Right kidney (tissue), 1 donor: ENCODE measurements around the gene CIPC.
A peak's percentile ranks its signal among the peaks of the same experiment; 100 is the strongest.

ENCODE experiments used
- DNase-seq: peaks from one replicate; pipeline ENCODE4 v3.0.0-alpha.2; 2016

The CIPC gene

DNA sequence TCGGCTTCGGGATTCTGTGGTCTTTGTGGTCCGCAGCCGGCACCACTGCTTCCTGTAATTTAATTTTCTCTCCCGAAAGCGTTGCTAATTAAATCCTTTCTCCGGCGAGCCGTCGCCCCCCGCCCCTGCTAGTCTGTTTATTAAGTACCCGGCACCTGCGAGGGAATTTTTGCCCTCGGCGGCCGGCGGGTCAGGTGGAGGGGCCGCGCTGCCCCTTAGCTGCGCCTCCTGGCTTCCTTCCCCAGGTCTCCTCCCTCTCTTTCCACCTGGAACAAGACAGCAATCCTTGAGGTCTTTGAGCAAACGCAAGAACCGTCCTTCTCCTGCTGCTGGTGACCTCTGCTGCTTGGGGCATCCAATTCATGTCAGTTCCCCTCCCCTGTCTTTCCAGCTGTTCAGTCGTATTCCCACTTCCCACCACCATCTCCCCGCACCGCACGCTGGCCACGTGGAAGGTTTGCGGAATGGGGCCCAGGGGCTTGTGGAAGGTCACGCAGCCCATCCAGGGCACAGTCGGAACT is 27.3 kb downstream of the CIPC start:
- DNase-seq, result peak; percentile 52

DNA sequence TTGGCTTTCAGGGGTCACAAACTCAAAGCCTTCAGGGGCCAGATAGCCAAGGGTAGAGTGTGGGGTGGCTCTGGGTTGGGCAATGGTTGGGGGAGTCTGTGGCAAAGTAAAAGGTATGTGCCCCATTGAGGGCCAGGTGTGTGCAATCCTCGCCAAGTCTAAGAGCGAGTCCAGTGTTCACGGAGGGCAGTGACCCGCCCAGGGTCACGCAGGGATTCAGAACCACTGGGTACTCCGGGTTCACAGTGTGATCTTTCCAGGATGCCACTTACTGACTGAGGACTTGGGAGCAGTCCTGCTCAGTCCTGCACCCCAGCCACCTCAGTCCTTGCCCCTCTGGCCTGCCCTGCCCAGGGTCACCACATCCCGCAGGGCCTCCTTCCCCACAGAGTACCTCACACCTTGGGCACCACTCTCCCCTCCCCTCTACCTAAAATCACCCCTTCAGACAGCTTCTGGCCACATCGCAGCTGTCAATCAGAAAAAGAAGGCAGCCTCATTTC is 27.8 kb downstream of the CIPC start:
- DNase-seq, result no peak

DNA sequence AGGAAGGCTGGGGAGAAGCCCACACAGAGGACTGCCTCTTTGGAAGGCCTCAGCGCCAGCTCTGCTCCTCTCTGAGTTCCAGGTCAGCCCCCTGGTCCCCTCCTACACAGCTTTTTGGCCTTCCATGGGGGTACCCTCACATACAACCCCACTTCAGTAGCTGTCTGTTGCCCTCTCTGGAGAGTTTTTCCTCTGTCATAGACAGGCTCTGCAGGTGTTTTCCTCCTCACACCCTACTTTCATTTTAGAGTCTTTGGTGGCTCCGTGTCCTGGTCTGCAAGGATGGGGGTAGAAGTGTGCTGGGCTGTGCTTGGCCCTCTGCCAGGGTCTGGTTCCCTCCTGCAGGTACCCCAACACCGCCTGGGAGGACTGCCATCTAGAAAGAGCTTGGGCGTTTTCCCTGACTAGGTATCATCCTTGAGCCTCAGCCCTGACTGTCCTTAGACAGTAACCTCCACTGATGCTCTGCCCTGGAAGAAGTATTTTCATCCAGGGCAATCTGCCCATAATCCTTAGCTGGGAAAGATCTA is 28.5 kb downstream of the CIPC start:
- DNase-seq, result no peak

DNA sequence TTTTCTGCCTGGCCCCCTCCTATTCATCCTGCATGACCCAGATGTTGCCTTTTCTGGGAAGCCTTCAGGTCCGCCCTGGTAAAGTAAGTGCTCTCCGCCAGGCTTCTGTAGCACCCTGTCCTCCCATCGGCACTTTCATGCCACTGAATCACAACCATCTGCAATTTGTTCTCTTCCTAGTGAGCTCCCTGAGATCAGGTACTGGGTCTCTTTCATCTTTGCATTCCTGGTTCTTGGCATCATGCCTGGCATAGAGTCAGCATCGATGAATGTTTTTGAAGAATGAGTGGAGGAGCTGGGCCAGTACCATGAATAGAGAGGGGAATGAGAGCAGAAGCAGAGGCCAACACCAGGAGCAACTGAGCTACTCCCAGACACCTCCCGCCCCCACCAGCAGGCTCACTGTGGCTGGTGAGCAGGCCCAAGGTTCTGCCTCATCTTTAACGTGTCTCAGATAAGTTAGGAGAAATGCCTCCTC is 30.4 kb downstream of the CIPC start:
- no peak for DNase-seq

DNA sequence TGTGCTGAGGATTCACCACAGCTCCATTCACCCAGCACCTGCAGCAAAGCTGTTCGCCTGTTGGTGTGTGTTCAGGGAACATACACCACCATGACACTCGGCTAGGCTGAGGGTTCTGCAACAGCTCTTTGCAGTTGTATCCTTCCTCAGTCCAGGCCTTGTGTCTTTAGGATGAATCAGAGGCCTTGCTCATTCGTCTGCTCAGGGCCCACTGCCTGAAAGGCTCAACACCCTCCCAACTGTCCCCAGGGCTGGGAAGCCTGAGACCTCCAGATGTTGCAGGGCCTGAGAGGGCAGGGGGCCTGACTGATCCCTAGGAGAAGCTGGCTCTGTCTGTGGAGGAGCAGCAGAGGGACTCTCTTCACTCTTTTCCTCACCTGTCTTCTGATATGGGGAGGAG is 32.3 kb downstream of the CIPC start:
- DNase-seq, result no peak

DNA sequence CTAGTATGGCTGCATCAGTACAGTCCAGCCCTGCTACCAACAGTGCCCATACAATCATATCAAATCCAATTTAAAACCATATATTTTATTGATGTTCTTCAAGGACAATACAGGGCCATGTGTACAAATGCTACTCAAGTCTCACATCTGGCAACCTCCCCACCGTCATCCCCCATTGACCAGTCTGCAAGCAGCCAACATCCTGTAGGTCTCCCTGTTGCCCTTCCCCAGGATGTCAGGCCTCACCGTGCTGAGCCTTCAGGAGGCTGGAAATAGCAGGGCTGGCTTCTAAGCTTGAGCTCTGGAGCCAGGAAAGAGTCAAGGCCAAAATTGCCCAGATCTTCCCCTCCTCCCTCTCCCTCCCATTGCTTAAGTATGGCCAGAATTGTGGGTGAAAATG is 33.1 kb downstream of the CIPC start:
- no peak for DNase-seq

DNA sequence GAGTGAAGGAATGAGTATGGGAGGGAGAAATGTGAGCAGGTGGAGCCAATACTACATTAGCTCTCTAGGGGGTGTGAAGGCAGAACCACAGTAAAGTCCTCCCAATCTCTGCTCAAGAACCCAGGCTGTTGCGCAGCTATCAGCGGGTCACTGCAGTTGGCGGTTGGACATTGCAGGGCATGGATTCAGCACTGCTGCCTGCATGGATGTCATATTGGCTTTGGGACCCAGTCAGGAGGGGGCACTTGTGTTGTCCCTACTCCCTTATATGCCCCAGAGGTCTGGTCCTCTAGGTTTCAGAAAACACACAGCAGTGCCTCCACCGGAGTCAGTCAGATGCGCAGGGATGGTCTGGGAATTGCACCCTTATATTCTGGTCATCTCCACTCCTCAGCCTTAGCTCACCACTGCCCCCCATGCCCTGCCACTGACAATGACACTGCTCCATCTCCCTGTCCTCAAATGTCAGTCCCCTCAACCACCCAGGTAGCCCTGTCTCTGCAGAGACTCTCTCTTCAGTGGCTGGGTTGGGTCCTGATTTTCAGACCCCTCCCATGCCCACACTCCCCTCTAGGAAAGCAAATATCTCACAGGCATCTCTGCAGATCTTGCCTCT is 33.9 kb downstream of the CIPC start:
- no peak for DNase-seq

DNA sequence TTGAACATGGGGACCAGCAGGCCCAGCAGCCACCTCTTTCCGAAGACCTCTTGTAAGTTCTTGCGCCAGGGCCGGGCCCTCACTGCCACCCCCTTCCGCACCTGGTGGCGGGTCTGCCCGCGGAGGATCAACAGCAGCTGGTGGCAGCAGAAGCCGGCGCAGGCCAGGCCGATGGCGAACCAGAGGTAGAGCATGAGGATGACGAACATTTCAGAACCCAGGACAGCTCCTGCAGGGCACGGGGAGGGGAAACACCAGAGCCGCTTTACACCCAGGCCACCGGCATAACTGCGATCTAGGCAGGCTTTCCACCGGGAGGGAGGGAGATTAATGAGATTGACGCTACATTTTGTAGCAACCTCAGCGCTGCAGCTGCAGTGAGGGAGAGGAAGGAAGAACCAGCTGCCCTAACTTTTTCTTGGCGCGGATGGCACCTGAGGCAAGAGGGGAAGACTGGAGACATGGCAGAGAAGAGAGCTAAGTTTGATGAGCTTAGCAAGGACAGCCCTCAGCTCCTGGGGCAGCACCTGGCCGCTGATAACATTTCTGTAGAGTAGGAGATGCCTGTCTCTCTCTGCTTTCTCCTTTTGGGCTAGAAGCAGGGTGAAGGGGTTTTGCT is 35.8 kb downstream of the CIPC start:
- peak; percentile 61 for DNase-seq

DNA sequence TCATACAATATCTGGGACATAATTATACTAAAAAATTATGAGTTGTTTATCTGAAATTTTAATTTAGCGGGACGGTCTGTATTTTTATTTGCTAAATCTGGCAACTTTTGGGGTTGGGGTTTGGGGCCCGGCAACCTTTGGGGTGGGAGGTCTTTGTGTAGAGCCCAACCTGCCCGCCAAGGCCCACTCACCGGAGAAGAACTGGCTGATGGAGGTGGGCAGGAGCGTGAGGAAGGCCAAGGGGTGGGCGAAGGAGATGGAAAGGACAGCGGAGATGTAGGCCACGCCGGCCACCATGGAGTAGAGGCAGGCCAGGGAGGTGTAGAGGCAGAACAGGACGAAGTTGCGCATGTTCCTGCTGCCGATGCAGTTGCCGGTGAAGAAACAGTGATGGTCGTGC is 41.0 kb downstream of the CIPC start:
- no peak for DNase-seq

DNA sequence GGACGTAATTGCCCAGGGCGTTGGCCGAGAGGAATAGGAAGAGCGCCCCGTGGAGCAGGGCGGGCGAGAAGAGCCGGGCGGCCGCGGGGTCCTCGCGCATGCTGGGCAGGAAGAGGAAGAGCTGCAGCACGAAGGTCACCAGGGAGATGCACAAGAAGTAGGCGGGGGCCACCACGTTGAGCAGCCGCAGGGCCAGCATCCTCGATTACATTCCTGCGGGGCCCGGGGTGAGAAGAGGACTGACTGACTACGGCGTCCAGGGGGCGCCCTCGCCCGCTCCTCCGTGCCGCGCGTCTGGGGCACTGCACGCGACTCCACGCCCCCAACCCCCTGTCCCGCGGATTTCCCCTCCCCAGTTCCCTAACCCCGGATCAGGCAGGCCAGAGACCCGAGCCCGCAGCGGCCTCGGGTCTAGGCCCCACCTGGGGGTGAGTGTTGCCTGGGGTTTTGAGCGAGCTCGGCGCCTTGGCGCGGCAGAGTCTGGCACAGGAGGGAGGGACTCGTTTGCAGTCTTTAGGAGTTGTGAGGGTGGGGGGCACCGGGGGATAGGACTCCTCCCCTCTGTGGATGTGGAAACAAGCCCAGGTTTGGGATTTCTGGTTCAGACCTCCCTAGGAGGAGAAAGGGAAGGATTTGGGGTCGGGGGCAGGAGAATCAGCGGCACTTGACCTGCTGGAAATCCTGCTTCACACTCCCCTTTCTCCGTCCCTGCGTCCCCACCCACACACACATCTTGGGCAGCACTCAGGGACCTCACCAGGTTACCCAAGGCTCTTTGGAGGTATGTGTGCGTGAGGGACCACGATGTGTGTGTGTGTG is 41.7 kb downstream of the CIPC start:
- peak; percentile 32 for DNase-seq

DNA sequence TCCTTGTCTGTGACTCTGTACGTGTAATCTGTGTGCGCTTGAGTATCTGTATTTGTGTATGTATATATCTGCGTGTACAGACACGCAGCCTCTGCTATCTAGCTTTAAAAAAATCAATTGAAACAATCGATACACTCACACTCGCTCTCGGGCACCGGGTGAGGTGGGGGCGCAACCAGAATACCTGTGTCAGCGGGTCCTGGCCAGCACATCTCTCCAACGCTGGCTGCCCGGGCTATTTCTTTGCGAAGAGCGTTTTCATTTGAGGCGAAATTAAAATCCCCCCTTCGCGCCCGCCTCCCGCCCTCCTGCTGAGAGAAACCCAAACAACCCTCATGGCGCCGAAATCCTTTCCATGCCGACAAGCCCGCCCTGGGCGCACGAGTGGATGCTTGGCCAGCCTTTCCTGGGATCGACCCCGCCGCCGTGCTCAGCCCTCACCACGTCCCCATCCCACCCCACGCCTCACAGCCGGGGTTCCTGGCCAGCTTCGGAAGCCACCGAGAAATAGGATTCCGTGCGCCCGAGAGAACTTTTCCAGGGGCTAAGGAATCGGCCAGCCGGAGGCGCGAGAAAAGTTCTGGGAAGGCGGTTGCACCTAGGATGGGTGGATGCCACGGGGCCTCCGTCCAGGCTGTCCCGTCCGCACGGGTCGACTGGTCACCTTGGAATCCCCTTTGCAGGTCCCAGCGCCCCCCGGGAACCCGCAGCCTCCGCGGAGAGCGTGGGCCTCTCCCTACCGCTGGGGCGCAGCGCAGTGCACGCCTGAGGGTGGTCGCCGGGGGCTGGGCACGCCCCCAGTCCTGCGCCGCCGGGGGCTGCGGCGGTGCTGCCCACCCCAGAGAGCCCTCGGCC is 42.5 kb downstream of the CIPC start:
- peak; percentile 72 for DNase-seq

DNA sequence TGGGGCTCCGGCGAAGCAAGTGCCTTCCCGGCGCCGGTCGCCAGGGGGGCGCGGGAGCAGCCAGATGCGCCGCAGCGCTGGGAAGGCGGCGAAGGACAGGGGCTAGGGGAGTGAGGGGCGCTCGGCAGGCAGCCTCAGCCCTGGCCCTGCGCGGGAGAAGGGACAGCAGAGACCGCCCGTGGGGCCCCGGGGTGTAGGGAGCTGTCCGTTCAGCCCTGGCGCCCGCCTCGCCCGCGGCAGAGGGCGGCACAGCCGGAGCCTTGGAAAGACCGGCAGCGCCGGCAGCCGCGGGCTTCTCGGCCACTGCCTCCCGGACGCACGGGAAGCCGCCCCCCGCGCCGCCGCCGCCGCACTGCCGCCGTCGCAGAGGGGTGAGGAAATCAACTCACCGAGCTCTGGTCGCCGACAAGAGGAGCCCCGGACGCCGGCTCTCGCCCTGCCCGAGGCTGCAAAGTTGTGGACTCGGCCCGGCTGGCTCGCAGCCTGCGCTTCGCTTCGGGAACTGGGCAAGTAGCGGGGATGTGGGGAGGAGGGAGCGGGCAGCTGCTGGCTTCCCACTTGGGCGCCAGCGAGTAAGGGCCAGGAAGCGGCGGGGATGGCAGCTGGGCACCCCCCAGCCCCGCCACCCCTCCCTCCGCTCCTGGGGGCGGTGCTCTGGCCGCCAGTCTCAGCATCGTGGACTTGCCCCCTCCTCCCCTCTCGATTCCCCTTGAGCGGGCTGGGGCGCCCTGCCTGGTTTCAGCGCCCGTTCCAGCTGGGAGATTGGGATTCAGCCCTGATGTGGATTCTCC is 43.4 kb downstream of the CIPC start, which contains the start of gene ZDHHC22:
Gene ZDHHC22, minus strand, starts transcription at position 578 of the 791 bp plus-strand sequence. CDS start 2,053 bp downstream, outside the sequence.
- DNase-seq, result peak; percentile 91

DNA sequence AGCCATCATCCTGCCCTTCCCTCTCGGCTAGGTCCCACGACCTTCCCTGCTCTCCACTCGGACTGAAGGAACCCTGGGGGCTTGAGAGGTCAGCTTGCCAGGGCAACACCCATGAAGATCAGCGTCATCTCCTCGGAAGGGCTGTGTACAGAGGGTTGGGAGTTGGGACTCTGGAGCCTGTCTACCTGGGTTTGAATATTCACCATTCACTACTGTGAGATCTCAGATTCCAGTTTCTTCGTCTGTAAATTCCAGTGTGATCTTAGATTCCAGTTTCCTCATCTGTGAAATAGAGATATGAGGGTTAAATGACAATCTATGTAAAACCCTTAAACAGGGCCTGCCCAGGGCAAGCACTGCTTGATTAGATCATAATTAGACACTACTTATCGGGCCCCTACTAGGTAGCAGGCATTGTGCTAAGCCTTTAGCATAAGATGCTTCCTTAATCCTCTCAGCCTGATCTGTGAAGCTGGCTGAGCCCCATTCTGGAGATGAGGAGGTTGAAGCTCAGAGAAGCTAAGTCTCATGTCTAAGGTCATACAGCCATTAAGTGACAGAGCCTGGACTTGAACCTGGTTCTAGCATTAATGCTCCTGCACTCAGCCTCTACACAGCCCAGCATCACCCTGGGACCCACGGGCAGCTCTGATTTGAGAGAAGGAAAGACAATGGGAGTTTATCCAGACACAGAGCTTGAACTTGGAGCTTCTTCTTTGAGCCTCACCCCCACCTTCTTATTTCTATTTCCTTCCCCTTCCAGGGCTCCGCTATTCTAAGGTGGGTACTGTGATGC is 44.1 kb downstream of the CIPC start:
- DNase-seq, result no peak

DNA sequence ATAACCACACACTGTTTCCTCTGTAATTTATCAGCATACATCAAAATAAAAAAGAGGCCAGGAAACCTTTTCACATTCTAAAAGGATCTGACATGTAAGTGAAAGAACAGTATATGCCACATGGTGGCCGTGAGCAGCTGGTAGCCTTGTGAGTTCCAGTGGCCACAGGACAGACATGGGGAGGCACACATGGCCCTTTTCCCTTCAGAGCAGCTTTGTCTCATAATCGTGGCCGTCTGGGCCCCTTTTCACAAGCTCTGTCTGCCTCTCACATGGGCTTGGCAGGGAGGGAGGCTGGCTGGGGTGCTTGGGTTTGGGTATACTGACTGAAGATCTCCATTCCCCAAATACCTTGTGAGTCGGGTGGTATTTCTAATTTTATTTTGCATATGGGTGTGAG is 45.0 kb downstream of the CIPC start:
- DNase-seq, result no peak

DNA sequence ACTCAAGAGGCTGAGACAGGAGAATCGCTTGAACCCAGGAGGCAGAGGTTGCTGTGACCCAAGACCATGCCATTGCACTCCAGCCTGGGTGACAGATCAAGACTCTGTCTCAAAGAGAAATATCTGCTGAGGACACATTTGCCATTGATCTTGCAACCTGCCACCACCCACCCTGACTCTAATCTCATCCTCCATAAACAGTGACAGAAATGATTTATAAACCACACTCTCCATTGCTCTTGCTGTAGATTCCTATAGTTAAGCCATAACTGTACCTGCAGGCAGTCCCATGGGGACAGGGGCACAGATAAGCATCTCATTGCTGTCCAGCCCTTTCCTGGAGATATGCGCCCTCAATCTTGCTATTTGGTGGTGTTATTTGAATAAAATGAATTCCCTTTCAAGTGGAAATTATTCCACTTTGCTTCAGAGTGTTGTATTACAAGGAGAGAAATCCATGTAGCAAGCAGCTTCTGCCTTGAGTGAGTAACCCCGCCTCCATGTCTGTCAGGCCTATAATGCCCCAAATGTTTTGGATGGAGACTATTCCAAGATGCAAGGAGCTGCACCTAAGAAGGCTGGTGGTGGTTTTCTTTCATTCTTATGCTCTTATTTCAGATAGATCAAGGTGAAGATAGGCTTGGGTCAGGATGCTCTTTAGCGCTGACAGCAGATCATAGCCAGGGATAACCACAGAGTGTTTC is 46.5 kb downstream of the CIPC start:
- DNase-seq, result no peak

DNA sequence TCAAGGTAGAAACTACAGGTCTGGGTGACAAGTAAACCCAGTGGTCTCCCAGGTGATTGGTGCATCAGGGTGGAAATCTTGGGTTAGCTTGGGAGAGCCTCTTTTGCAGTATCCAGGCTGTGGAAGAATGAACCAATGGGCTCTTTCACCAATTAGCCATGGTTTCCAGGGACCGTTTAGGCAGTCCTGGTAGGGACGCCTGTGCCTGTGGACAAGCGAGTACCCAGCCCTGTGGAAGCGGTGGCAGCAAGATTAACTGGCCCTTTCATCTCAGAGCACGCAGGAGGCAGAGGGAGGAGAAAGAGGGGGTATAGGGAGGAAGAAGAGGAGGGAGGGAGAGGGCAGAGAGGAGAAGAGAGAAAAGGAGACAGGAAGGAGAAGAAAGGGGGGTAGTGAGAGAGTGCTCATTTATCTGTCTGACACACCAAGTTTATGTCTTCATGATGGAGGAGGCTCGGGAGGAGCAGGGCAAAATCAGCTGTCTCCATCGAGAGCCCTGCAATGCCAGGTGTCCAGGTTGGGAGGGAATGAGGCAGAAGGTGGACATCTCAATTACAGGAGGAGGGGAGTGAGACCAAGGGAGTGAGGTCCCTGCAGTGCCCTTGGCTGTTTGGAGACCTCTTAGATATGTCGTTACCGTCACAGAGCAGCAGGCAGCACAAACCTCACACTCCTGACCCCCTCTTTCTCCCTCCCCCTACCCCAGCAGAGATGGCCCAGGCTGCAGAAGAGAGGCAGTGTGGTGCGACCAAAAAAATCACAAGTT is 48.1 kb downstream of the CIPC start:
- no peak for DNase-seq

DNA sequence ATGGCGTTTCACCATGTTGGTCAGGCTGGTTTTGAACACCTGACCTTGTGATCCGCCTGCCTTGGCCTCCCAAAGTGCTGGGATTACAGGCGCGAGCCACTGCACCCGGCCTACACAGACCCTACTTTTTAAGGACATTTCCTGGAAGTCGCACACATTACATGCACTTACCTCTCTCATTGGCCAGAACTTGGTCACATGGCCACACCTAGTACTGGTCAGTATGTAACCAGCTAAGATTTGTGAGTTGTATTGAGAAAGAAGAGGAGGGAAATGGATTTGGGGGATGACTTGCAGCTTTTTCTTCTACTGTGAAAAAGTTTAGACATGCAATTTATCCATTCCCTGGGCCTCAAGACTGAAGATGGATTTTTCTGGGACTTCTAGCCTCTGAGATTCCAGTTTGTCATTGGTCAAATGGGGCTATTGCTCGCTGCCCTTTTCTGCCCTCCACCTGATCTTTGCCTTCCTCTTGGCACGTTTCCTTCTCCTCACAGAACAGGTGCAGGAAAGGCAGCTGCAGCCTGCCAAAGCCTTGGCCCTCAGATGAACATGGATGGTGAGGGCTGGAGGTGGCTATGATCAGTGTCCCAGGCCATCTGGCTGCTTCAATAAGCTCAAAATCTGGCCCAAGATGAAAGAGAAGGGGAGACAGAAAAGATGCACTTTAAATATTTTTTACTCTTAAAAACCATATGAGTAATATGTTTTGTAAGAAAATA is 50.6 kb downstream of the CIPC start:
- DNase-seq, result no peak

DNA sequence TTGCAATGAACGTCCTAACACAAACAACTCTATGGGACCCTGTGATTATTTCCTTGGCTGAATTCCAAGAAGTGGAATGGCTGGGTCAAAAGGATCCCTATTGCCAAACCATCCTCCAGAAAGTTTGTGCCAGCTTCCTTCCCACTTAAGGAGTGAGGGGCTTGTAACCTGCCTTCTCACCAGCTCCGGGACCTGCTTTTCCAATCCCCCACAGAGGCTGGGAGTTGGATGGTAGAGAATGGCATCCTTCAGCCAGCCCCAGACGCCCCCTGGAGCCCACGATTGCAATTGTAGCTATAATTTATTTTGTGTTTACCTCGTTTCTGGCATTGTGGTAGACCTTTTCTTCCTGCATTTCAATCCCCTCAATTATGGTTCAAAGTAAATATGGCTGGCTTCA is 53.2 kb downstream of the CIPC start:
- no peak for DNase-seq
